HFF-Myc (cell line): ENCODE results near the gene ZNF620.
A peak's percentile ranks its signal among the peaks of the same experiment; 100 is the strongest.

Experiments
- DNase-seq: peaks from one replicate; pipeline ENCODE4 v3.0.0-alpha.2; 2011; ENCODE audit warnings: low read depth; ENCODE audit errors: extremely low read depth
- H3K4me3 ChIP-seq: replicated peaks from 2 replicates; pipeline ENCODE4 v1.5.1; 2011; ENCODE audit warnings: low read depth, mild to moderate bottlenecking, control low read depth, low read length
- TF ChIP-seq, protein P1 (sequence below): IDR thresholded peaks from 2 replicates; pipeline ENCODE4 v1.5.1; 2012; ENCODE audit warnings: mild to moderate bottlenecking, low read depth, low read length, control low read depth; ENCODE audit errors: missing control alignments

The ZNF620 gene

DNA sequence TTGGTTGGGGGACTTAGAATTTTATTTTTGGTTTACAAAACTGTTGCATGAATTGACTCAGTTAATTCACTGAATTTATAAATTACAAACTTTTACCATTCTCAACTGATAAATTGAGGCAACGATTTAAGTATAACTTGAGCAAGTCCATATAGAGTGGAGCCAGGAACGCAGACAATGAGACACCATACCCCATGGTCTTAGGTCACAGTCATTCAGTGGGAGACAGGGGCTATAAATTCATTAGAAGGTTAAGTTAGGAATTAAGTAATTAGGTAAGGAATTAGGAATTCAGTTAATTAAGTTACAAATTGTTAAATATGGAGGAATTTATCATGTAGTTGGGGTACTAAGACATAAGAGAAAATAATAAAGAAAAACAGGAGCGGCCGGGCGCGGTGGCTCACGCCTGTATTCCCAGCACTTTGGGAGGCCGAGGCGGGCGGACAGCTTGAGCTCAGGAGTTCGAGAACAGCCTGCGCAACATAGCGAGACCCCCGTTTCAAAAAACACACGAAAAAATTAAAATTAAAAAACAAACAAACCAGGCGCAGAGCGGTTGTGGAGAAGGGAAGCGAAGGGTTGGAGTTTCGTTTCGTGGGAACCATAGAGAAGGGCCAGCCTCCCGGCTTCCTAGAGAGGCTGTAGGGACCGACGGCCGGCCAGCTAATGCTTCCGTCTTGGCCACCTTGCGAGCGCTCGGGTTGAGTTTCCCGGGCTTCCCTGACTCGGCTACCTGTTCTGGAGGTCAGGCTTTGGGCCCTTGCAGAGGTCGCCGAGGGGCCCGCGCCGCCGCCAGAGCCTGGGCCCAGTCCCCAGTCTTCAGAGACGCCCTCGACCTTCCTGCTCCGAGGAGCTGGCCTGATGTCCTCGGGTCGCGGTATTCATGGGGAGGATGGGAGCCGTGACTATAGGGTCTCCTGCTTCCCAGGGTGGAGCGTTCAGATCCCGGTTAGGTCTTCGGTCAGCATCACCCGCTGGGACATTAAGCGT, 29.1 kb upstream of the ZNF620 start, which contains the start of gene ZNF619:
Gene ZNF619 (plus strand): TSS at position 645 of the 993 bp plus-strand sequence. CDS start 858 bp downstream, outside the sequence.
- peak within 1 kb of the TSS; percentile 79 for H3K4me3 ChIP-seq
- DNase-seq: peak; percentile 24
- TF ChIP-seq, protein P1, sequence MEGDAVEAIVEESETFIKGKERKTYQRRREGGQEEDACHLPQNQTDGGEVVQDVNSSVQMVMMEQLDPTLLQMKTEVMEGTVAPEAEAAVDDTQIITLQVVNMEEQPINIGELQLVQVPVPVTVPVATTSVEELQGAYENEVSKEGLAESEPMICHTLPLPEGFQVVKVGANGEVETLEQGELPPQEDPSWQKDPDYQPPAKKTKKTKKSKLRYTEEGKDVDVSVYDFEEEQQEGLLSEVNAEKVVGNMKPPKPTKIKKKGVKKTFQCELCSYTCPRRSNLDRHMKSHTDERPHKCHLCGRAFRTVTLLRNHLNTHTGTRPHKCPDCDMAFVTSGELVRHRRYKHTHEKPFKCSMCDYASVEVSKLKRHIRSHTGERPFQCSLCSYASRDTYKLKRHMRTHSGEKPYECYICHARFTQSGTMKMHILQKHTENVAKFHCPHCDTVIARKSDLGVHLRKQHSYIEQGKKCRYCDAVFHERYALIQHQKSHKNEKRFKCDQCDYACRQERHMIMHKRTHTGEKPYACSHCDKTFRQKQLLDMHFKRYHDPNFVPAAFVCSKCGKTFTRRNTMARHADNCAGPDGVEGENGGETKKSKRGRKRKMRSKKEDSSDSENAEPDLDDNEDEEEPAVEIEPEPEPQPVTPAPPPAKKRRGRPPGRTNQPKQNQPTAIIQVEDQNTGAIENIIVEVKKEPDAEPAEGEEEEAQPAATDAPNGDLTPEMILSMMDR: no peak

DNA sequence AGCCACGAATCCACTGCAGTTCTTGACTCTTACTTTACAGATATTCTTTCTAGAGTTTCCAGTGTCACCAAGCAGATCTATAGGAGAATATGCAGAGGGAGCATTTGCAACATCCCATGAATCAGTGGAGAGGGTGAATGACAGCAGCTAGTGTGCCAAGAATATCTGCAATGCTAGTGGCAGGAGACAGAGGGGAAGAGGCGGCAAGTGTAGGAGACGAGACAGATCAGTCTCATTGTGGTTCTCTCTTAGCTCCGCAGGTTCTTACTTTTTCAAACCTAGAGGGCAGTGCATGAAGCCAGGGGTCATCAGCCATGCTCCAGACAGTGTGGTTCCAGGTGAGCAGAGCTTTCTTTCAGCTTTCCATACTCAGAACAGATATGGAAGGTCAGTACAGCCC, 28.2 kb upstream of the ZNF620 start:
- H3K4me3 ChIP-seq: peak overlapping the region; percentile 79
- TF ChIP-seq, protein P1: no peak
- no peak for DNase-seq

DNA sequence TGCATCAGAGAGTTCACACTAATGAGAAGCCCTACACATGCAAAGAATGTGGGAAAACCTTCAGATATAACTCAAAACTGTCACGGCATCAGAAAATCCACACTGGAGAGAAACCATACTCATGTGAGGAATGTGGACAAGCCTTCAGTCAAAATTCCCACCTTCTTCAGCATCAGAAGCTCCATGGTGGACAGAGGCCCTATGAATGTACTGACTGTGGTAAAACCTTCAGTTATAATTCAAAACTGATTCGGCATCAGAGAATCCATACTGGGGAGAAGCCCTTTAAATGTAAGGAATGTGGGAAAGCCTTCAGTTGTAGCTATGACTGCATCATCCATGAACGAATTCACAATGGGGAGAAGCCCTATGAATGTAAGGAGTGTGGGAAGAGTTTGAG, 18.7 kb upstream of the ZNF620 start:
- TF ChIP-seq, protein P1: no peak
- no peak for DNase-seq
- H3K4me3 ChIP-seq: no peak overlapping the region

DNA sequence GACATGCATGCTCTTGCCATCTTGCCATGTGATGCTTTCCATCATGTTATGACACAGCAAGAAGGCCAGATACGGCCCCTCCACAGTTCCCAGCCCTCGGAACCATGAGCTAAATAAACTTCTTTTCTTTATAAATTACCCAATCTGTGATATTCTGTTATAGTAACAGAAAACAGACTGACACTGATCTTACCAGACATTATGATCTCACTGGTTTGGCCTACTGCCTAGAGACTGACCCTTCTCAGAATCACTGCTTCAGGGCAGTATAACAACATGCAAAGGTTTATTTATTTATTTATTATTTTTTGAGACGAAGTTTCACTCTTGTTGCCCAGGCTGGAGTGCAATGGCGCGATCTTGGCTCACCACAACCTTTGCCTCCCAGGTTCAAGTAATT, 14.9 kb upstream of the ZNF620 start:
- DNase-seq: no peak
- TF ChIP-seq, protein P1: no peak
- no peak overlapping the region for H3K4me3 ChIP-seq

DNA sequence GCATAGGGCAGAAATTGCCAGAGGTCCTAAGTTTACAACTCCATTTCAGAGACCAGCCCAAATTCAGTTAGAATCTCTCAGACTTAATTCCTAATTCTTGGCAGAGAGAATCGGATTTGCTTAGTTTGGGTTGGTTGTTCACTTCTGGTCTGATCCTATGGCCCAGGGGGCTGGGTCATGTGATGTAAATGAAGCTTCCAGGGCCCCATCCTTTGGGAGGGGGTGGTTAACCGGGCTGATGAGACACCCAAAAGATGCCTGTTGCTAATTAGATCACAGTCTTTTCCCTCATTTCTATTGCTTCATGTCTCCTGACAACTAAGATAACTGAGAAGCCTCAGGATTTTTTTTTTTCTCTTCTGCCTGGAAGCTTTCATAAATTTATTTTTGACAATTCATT, 11.1 kb upstream of the ZNF620 start:
- no peak overlapping the region for H3K4me3 ChIP-seq
- DNase-seq: no peak
- TF ChIP-seq, protein P1: no peak

DNA sequence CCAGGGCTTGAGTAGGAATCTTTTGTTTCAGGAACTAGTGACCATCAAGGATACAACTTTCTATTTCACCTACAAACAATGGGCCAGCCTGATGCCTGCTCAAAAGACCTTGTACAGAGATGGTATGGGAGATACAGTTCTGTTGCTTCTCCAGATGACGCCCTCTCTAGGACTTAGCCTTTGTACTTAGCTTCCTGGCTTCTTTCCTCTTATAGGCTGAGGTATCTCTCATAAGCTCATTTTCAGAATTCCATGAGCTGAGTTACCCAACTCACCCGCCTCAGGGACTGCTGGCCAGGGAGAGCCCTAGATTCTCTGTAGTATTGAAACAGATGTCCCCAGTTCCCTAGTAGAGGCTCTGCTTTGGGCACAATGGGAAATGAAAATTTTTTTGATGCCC, 8.6 kb upstream of the ZNF620 start:
- no peak overlapping the region for H3K4me3 ChIP-seq
- DNase-seq: no peak
- TF ChIP-seq, protein P1: no peak
